ENCODE data around the gene PNPLA1.

GRCh38 chr6:36280983-36281382, 11.1 kb downstream of the PNPLA1 start:
- TF ChIP-seq, protein P1, sequence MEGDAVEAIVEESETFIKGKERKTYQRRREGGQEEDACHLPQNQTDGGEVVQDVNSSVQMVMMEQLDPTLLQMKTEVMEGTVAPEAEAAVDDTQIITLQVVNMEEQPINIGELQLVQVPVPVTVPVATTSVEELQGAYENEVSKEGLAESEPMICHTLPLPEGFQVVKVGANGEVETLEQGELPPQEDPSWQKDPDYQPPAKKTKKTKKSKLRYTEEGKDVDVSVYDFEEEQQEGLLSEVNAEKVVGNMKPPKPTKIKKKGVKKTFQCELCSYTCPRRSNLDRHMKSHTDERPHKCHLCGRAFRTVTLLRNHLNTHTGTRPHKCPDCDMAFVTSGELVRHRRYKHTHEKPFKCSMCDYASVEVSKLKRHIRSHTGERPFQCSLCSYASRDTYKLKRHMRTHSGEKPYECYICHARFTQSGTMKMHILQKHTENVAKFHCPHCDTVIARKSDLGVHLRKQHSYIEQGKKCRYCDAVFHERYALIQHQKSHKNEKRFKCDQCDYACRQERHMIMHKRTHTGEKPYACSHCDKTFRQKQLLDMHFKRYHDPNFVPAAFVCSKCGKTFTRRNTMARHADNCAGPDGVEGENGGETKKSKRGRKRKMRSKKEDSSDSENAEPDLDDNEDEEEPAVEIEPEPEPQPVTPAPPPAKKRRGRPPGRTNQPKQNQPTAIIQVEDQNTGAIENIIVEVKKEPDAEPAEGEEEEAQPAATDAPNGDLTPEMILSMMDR (conservative IDR thresholded peaks at IDR 0.05), result no peak
- TF ChIP-seq EZH2 (IDR thresholded peaks at IDR 0.05; ENCODE audit: low read depth), result no peak
